GM12891 (cell line): ENCODE data around the gene DIP2C.
"Not testable (repeated sequence)": the region's sequence is repeated elsewhere in the genome, so short reads cannot be mapped to it uniquely, and the experiment has no call there.

Source experiments
- DNase-seq: peaks from one replicate; pipeline ENCODE4 v3.0.0; 2011; ENCODE audit warnings: low spot score; ENCODE audit not compliant: insufficient read length
- FAIRE-seq: peaks from 2 replicates; lab custom pipeline; 2011; peaks lifted over from hg19 to GRCh38; lab: Jason Lieb, UNC
- PAX5 ChIP-seq: IDR thresholded peaks from 2 replicates; pipeline ENCODE4 v1.6.1; 2011; ENCODE audit warnings: low read length, moderate library complexity, mild to moderate bottlenecking; ENCODE audit not compliant: insufficient read depth, severe bottlenecking
- POLR2A ChIP-seq: IDR thresholded peaks from 2 replicates; pipeline ENCODE4 v1.6.1; 2011; ENCODE audit warnings: low read depth, low read length, control low read depth
- POLR2AphosphoS5 ChIP-seq: IDR thresholded peaks from 2 replicates; pipeline ENCODE4 v1.6.1; 2011; ENCODE audit warnings: low read depth, low read length, control low read depth
- POU2F2 ChIP-seq: IDR thresholded peaks from 2 replicates; pipeline ENCODE4 v1.6.1; 2011; ENCODE audit warnings: low read depth, mild to moderate bottlenecking, control low read depth, low read length, moderate library complexity
- SPI1 ChIP-seq: IDR thresholded peaks from 2 replicates; pipeline ENCODE4 v1.6.1; 2011; ENCODE audit warnings: low read depth, low read length, control low read depth
- TAF1 ChIP-seq: IDR thresholded peaks from 2 replicates; pipeline ENCODE4 v1.6.1; 2011; ENCODE audit warnings: low read depth, low read length, control low read depth

DIP2C gene

DNA sequence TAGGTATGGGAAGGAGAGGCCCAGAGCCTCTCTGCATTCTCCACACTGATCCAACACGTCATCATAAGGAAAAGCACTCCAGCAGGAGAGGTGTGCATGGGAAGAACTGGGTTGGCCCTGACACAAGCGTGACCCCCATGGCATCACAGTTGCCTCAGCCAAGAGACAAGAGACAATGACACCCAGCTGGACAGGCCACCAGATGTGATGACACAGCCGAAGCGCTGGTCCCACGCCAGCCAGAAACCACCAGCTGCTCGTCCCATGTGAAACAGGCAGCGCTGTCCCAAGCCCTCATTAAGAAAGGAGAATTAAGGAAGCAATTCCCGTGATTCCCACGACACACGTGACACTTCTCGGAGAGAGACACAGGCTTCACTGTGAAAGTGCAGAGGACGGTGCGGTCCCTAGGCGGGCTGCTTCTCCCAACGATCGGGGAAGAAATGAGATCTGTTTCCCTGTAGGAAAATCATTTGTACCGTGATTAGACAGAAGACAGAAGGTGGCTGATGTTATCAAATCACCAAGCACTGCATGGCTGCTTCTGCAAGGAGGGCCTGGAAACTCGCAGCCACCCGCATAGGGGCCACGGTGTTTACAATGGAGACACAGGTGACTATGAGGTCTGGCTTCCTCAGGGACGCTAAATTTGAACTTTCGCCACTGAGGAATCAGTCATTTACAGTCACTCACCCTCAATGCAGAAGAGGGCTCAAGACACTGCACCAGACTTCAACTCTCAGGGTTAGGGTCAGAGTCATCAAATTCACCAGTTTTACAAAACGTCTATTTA is 74.5 kb downstream of the DIP2C start:
- no peak for FAIRE-seq
- TF ChIP-seq POU2F2 (no peak), PAX5 (no peak), TAF1 (no peak), POLR2AphosphoS5 (no peak), SPI1 (no peak), POLR2A (no peak)
- DNase-seq, result no peak

DNA sequence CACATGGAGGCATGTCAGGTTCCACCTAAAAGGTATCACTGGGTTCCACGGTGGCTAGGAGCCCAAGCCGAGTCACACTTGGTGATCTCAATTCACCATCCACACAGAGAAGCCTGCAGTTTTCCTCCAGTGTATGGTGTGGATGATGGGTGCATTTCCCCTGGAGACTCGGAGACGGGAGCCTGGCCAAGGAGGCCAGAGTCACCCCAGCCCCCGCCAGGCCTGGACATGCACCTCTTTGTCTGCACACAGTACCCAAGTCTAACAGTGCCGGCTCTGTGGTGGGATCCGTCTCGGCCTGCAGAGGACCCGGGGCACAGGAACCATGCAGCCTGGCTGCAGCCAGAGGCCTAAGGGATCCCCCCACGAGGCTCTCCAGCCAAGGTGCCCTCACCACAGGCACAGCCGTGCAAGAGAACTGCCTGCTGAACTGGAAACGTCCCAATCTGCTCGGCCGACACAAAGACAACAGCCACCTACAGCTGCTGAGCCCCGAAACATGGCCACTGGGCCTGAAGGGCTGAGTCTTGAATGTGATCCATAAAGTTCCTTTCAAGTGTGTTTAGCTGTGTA is 75.2 kb downstream of the DIP2C start:
- DNase-seq, result no peak
- FAIRE-seq, result no peak
- TF ChIP-seq POU2F2 (no peak), PAX5 (no peak), SPI1 (no peak), TAF1 (no peak), POLR2AphosphoS5 (no peak), POLR2A (no peak)

DNA sequence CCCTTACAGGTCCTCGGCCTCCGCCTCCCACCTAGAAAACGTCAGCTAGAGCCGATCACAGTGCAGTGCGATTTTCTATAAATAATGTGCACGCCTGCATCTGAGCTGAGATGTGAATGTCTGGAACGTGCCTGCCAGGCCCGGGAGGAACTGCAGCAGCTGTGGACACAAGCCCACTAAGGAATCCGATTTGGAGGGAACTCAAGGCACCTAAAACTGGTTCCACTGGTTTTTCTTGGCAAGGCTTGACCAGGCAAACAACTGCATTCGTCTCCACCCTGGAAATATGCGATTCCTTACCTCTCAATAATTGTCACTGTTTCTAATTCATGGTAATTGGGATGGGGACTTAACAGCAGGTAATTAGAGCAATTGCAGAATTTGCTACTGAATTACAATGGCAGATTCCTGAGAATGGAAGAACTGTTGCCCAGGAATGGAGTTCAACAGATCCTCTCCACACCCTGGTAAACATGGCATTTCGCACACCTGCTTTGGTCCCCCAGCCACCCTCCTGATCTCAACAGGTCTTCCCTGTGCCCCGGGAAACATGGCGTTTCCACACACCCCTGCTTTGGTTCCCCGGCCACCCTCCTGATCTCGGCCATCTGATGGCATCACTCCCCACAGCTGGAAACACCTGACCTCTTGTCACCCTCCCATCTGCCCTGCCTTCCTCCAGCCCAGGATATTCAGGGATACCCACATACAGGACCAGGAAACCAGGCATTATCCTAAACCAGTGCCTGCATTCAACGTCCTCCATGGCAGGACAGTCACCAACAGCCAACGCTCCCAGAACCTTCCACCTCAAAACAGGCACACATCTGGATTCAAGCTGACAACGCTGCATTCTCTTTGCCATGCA is 76.0 kb downstream of the DIP2C start:
- TF ChIP-seq POLR2A (no peak), POU2F2 (no peak), PAX5 (no peak), SPI1 (no peak), TAF1 (no peak), POLR2AphosphoS5 (no peak)
- no peak for FAIRE-seq
- DNase-seq, result no peak

DNA sequence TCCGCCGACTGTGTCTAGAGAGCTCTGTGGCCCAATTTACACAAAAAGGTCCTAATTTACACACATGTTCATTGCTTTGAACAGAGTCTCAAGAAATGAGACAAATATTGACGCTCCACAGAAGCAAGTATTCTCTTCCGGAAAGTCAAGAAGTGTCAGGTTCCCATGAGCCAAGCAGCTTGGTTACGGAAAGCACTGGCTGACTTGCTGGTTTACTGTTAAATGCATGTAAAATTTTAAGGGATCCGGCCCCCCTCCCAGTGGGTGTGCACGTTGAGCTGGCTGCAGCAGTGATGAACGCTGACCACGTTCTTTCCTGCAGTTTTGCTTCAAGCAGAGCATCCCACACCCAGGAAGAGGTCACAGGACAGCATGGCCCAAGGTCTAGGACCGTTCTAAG is 76.8 kb downstream of the DIP2C start:
- no peak for FAIRE-seq
- DNase-seq, result no peak
- TF ChIP-seq PAX5 (no peak), TAF1 (no peak), SPI1 (no peak), POLR2AphosphoS5 (no peak), POU2F2 (no peak), POLR2A (no peak)

DNA sequence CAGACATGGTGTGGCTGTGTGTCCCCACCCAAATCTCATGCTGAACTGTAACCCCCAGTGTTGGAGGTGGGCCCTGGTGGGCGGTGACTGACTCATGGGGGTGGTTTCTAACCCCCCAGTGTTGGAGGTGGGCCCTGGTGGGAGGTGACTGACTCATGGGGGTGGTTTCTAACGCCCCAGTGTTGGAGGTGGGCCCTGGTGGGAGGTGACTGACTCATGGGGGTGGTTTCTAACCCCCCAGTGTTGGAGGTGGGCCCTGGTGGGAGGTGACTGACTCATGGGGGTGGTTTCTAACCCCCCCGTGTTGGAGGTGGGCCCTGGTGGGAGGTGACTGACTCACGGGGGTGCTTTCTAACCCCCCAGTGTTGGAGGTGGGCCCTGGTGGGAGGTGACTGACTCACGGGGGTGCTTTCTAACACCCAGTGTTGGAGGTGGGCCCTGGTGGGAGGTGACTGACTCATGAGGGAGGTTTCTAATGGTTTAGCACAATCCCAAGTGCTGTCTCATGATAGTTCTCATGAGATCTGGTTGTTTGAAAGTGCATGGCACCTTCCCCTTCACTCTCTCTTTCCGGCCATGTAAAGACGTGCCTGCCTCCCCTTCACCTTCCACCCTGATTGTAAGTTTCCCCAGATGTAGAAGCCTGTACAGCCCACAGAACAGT is 78.7 kb downstream of the DIP2C start:
- not testable (repeated sequence) for FAIRE-seq, DNase-seq

DNA sequence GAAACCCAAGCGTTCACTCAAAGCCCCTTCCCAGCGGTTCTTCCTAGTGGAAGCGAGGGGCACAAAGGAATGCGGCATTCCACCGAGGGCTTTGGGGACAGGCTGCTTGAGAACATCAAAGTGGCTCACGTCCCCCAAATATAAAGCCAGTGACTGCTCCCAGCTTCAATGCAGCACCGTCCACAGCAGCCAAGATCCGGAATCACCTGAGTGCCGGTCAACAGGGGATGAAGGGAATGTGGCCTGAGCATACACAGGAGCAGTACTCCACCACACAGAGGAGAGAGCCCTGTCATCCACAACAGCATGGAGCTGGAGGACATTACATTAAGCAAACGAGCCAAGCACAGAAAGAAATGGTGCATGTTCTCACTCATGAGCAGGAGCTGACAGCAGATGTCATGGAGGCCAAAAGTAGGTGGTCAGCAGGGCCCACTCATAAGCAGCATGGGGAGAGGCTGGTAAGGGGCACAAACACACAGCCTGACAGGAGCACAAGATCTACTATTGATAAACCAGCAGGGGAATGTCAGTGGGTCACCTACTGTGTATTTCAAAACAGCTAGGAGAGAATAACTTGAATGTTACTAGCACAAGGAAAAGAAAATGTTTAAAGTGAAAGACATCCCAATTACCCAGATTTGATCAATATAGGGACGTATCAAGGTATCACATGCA is 79.5 kb downstream of the DIP2C start:
- DNase-seq (no peak), FAIRE-seq (no peak)
- no peak for TF ChIP-seq POU2F2
- TF ChIP-seq PAX5, result no peak
- no peak for TF ChIP-seq TAF1
- no peak for TF ChIP-seq POLR2A

DNA sequence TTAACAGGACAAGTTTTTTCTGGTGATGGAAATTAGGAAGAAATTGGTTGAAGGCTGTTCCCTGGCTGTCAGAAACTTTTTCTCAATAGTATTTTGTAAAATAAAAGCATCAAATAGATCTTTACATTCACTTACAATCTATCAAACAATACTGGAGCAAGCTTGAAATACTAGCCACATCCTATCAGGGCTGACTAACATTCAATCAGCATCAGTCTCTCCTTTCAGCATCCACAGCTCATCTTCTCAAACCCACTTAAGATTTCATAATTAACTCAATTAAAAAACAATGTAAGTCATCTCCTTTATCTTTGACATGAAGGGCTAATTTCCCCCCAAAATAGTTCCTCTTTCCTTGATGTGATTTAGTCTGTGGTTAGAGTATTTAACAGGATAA is 80.2 kb downstream of the DIP2C start:
- TF ChIP-seq PAX5 (no peak), SPI1 (no peak), POU2F2 (no peak), POLR2AphosphoS5 (no peak), POLR2A (no peak), TAF1 (no peak)
- FAIRE-seq (no peak), DNase-seq (no peak)

DNA sequence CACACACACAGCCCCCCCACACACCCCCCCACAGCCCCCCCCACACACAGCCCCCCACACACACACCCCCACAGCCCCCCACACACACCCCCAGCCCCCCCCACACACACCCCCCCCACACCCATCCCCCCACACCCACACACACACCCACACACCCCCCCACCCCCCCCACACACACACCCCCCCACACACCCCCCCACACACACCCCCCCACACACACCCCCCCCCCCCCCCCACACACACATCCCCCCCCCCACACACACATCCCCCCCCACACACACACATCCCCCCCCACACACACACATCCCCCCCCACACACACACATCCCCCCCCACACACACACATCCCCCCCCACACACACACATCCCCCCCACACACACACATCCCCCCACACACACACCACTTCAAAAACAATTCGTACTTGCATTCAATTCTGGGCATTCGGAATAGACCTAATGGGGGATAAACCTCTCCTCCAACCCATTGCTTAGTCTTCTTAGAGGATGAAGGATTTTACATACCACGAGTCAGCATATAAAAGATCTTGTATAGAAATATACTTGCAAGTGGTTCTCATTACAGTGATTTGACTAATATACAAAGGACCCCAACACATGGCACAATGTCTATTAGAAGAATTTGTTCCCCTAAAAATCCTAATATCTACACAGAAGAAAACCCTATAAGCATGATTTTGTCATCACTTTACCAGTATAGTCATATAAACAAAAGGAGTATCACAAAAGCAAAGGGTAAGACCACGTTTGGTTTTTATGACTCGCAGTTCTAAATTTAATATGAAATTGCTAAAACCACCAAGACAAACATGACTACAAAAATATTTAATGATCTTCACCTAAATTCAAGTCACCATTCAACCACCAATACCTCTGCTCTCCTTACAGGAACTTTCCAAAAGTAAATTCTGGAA is 80.9 kb downstream of the DIP2C start:
- DNase-seq (no peak), FAIRE-seq (no peak)
- TF ChIP-seq SPI1 (no peak), TAF1 (no peak), POU2F2 (no peak), POLR2AphosphoS5 (no peak), PAX5 (no peak), POLR2A (no peak)
